HG02938 (cell line): ENCODE measurements around the gene GALNT2.

Experiments
- ATAC-seq: cut with Tn5 transposase; IDR thresholded peaks from one replicate; pipeline ENCODE4 v1.9.1; 2021; ENCODE audit warnings: mild to moderate bottlenecking, moderate library complexity; ENCODE audit not compliant: unreplicated experiment

GALNT2 gene

DNA sequence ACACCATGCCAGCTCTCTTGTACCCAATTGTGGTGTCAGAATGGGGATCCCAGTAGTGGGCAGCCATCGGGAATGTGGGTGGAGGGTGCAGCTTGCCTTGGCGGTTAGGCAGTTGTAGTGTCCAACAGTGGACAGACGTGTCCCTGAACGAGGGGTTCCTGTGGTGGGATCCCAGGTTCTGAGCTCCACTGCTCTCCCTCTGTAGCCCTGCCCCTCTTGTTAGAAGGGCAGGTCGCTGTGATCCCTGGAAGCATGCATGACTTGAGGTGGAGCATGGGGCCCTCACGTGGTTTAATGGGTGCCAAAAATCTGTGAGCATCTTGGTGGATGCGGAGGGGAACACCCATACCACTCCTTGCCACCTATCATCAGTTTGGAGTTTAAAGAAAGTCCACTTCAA lies 4.3 kb downstream of the GALNT2 start:
- ATAC-seq = no peak

DNA sequence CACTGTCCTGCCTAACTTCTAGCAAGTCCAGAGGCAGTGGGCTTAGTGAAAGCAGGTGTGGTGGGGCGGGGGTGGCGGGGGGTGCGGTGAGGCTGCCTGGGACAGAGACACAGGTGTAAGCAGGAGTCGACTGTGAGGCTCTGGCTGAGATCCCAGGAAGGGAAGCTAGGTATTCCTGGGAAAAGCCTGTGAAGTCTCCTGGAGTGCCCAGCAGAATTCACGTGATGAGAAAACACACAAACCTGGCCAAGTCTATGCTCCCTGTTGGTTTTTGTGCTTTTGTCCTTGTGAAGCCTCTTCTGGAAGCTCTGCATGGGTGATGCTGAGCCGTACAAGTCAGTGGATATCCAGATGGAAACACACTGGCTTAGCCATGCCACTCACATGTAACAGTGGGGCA lies 5.3 kb downstream of the GALNT2 start:
- no peak for ATAC-seq

DNA sequence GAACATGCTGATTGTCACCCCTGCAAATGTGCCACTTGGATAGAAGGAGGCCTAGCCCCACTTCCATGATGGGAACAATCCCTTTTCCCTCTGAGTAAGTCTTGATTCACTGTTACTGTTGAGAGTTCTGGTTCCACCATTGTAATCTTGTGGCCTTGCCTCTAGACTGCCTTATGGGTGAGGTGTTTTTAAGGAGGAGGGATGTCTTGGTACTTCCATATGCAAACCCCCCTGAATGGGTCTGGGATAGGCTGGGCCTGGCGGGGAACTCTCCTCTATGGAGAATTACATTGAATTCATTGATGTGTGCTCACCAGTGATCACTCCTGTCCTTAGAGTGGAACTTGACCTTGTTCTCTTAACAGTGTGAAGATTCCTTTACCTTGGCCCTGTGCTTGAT lies 5.8 kb downstream of the GALNT2 start:
- no peak for ATAC-seq

- ATAC-seq = no peak
Observed at GRCh38 chr1:230073371-230074035, 6.5 kb downstream of the GALNT2 start.

GRCh38 chr1:230074270-230074669 lies 7.2 kb downstream of the GALNT2 start:
- ATAC-seq = no peak

- ATAC-seq = no peak
Observed at GRCh38 chr1:230074762-230075161, 7.7 kb downstream of the GALNT2 start.

DNA sequence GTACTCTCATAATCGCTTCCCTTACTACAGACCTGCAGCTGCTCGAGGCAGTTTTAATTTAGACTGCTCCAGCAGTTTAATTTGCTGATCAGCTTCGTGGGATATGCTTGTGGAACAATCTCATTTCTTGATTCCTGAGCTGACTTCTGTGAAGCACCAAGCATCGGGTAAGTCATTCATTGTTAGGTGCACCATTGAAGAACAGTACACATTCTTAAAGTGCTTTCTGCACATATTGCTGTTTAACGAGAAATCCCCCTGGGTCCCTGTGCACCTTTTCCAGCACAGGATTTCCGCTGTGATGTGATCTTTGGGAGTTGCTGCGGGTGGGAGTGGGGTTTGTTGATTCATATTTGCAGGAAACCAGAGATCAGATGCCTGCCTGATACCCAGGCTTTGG lies 9.1 kb downstream of the GALNT2 start:
- no peak for ATAC-seq

GRCh38 chr1:230077011-230077410 lies 10.0 kb downstream of the GALNT2 start:
- no peak for ATAC-seq

DNA sequence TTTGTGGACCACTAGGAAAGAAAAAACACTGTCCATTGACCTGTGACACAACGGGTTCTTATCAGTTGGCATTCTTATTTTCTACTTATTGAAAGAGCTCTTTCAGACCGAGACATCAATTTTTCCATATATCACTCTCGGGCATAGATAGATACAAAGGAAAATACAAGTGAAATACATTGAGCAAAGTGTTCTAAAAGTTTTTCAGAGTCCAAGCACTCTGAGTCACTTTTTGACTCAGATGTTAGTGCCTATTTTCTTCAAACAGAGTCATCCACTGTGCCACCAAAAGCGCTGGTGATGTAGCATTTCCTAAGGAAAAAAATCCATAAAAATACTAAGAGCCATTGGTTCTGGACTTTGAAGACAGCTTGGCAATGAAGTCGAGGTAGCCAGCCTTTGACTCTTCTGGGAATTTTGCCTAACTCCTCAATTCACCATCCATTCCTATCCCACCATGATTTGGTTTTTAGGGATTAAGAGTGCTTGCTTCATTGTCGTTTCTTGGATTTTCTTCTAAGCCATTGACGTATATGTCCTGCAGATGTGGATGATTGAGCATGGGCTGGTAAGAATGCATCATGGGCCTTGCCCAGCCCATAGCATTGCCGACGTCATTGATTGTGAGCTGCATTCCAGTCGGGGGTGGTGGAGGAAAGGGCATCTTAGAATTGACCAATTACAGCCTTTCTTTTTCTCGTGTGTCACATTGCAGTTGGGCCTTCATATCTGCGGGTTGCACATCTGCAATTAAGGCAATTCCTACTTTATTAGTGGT lies 10.6 kb downstream of the GALNT2 start:
- no peak for ATAC-seq

- no peak for ATAC-seq
Observed at GRCh38 chr1:230079199-230080024, 12.4 kb downstream of the GALNT2 start.

DNA sequence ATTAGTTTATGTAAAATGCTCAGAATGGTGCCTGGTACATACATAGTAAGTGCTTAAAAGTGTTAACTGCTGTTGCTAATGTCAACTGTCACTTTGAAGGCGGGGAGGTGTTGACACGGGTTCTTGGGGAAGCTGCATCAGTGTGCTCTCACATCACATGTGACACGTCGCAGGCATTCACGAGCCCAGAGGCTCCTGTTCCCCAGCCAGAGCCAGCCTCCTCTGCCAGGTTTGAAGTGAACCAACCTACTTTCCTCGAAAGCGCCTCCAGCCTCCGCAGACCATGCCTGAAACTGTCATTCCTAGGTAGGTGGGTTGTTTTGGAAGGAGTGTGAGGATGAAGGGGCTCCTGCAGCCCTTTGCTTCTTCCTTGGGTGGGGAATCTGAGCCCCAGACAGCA lies 13.8 kb downstream of the GALNT2 start:
- ATAC-seq = no peak

GRCh38 chr1:230081751-230082150 lies 14.7 kb downstream of the GALNT2 start:
- ATAC-seq = no peak

- no peak for ATAC-seq
Observed at GRCh38 chr1:230082211-230082610, 15.2 kb downstream of the GALNT2 start.

DNA sequence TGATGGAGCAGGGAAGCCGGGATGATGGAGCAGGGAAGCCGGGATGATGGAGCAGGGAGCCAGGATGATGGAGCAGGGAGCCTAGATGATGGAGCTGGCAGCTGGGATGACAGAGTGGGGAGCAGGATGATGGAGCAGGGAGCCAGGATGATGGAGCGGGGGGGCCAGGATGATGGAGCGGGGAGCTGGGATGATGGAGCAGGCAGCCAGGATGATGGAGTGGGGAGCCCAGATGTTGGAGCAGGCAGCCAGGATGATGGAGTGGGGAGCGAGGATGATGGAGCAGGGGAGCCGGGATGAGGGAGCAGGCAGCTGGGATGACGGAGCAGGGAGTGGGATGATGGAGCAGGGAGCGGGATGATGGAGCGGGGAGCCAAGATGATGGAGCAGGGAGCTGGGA lies 16.0 kb downstream of the GALNT2 start:
- ATAC-seq = no peak

DNA sequence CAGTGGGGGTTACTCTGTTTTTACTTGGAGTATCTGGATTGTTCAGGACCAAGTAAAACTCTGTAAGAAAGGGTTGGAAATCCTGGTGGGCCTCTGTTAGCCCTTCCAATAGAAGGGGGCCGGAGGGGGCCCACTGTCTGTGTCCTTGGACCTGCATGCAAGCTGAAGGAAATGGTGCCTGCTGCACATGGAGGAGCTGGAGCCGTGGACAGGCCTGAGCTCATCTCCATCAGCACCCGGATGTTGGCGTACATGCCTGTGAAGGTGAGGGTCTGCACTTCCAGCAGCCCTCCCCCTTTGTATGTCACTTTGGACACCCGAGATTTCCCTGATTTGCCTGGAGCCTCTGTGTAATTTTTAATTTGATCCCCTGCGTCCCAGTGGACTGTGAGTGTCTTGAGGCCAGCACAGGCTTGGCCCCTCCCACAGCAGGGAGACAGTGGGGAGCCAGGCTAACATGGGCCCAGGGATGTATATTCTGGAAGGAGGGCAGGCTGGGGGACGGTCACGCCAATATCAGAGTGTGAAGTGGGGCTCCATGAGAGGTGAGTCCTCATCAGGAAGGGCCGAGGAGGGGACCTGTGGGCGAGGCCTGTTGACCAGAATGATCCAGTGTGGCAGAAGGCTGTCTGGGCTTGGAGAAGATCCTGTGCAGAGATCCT lies 16.8 kb downstream of the GALNT2 start:
- no peak for ATAC-seq

- ATAC-seq = no peak
Observed at GRCh38 chr1:230084408-230085177, 17.6 kb downstream of the GALNT2 start.

GRCh38 chr1:230085178-230085515 lies 18.1 kb downstream of the GALNT2 start:
- ATAC-seq = no peak

DNA sequence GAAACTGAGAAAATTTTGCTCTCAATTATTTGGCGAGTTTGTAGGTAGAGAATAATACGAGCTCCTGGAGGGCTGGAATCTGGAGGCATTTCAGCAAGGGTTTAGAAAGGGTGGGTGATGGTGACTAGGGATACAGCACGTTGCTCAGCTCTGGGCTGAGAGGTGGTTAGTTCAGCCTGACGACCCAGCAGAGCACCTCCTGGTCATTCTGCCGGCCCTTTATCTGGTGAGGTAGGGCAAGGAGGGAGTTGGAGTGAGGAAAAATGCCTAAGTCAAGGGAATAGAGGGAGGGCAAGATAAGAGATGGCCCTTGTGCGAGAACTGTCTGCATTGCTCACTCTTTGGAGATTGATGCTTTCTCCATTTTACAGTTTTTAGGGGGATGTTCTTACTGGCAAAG lies 19.1 kb downstream of the GALNT2 start:
- ATAC-seq = no peak

DNA sequence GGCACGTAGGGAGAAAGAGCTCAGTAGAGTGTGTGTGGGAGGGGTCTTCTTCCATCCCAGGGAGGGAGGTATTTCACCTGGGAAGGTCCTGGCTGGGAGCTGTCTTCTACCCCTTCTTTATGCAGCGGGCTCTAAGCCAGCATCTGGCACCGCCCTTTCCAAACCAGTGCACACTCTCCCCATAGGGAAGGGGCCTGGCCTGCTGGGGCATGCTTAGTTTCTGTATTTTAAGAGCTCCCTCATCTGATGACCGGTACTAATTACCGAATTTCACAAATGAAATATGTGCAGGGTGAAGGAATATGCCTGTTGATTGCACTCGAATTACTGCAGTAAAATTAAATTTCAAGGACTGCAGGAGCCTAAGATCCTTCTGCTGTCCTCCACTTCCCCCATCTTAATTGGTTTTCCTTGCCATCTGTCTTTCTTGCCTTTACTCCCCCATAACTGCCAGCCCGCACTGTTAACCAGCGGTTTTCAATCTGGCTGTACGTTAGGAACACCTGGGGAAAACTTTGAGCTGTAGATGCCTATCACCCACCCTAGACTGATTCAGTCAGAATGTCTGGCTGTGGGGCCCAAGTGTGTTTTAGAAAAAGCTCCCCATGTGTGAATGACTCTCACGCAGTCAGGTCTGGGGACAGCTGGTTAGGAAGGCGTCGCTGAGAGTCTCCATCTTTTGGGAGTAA lies 20.1 kb downstream of the GALNT2 start:
- ATAC-seq = no peak

DNA sequence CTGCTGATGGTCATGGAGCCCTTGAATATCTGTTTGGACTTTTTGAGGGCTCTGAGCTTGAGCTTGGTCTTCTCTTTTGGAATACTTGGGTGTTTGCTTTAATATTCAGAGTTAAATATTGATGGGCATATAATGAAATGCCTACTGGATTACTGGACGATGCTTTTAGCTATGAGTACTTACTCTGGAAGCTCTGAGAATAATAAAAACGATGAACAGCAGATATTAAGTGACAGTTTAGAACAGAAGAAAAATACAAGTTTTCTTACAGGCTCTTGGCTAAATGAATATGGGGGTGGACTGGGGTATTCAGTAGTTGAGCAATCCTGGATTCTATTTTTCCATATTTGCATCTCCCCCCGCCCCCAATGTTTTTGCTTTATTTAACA lies 20.7 kb downstream of the GALNT2 start:
- ATAC-seq = no peak
